HEK293 (cell line): ENCODE results near the gene ALKAL2.

ENCODE experiments used
- CTCF ChIA-PET: fragments of 350-600 bp; formaldehyde crosslinking; extraction: SDS; loops from one replicate; lab custom pipeline; 2021; ENCODE audit warnings: antibody characterized with exemption; lab: Yijun Ruan, JAX
- POLR2A ChIA-PET: fragments of 300-600 bp; formaldehyde crosslinking; extraction: SDS; loops from one replicate; lab custom pipeline; 2020; ENCODE audit warnings: antibody characterized with exemption, inconsistent platforms; lab: Yijun Ruan, JAX
- H3K27ac ChIP-seq: fragments of 200-500 bp; sonication (Bioruptor generic); 2 replicates; pipeline ENCODE4 v1.5.1; 2014; ENCODE audit warnings: low read depth, low read length, control low read depth, inconsistent platforms; ENCODE audit errors: extremely low read depth
- H3K36me3 ChIP-seq, 2 experiments: fragments of 200-500 bp in 1 of 2; sonication (Bioruptor generic) in 1 of 2; 1 replicate in 1 of 2; 2 replicates in 1 of 2; pipeline ENCODE4 v1.5.1; 2014 to 2017; ENCODE audit warnings: inconsistent platforms in 2 of 2, low read length in 2 of 2; ENCODE audit not compliant: control insufficient read depth in 2 of 2, insufficient read depth in 1 of 2
- H3K4me1 ChIP-seq: fragments of 200-500 bp; sonication (Bioruptor generic); 2 replicates; pipeline ENCODE4 v1.5.1; 2014; ENCODE audit warnings: mild to moderate bottlenecking, low read length, inconsistent platforms; ENCODE audit not compliant: control insufficient read depth, insufficient read depth
- H3K4me3 ChIP-seq: 2 replicates; pipeline ENCODE4 v1.5.1; 2011; ENCODE audit warnings: low read depth, mild to moderate bottlenecking, control low read depth, low read length, moderate library complexity
- H3K9me3 ChIP-seq: fragments of 200-500 bp; sonication (Bioruptor generic); 2 replicates; pipeline ENCODE4 v1.5.1; 2014; ENCODE audit warnings: low read depth, low read length, inconsistent platforms; ENCODE audit not compliant: control insufficient read depth, insufficient read depth
- BCL11A ChIP-seq: fragments of 450-650 bp; formaldehyde crosslinking; IDR thresholded peaks from 2 replicates; pipeline ENCODE4 v1.5.1; 2016; ENCODE audit warnings: low read depth, missing biosample characterization, missing genetic modification characterization
- GLIS1 ChIP-seq: fragments of 450-650 bp; formaldehyde crosslinking; IDR thresholded peaks from 2 replicates; pipeline ENCODE4 v1.5.1; 2016; ENCODE audit warnings: missing biosample characterization, missing genetic modification characterization
- KLF8 ChIP-seq: fragments of 450-650 bp; formaldehyde crosslinking; IDR thresholded peaks from 2 replicates; pipeline ENCODE4 v1.5.1; 2016; ENCODE audit warnings: missing biosample characterization, missing genetic modification characterization
- MYNN ChIP-seq: fragments of 450-650 bp; formaldehyde crosslinking; IDR thresholded peaks from 2 replicates; pipeline ENCODE4 v1.5.1; 2016; ENCODE audit warnings: missing biosample characterization, missing genetic modification characterization, borderline replicate concordance
- MZF1 ChIP-seq: fragments of 450-650 bp; formaldehyde crosslinking; IDR thresholded peaks from 2 replicates; pipeline ENCODE4 v1.5.1; 2017; ENCODE audit warnings: missing biosample characterization, missing genetic modification characterization, borderline replicate concordance
- OVOL3 ChIP-seq: fragments of 450-650 bp; formaldehyde crosslinking; IDR thresholded peaks from 2 replicates; pipeline ENCODE4 v1.5.1; 2016; ENCODE audit warnings: missing biosample characterization, missing genetic modification characterization
- PATZ1 ChIP-seq: fragments of 450-650 bp; formaldehyde crosslinking; IDR thresholded peaks from 2 replicates; pipeline ENCODE4 v1.5.1; 2016; ENCODE audit warnings: missing biosample characterization, missing genetic modification characterization
- REST ChIP-seq: fragments of 450-650 bp; formaldehyde crosslinking; IDR thresholded peaks from 2 replicates; pipeline ENCODE4 v1.5.1; 2016; ENCODE audit warnings: missing biosample characterization, missing genetic modification characterization
- WT1 ChIP-seq: fragments of 450-650 bp; formaldehyde crosslinking; IDR thresholded peaks from 2 replicates; pipeline ENCODE4 v1.5.1; 2016; ENCODE audit warnings: missing biosample characterization, missing genetic modification characterization
- YY1 ChIP-seq: fragments of 450-650 bp; formaldehyde crosslinking; IDR thresholded peaks from 2 replicates; pipeline ENCODE4 v1.5.1; 2018; ENCODE audit warnings: missing biosample characterization, missing genetic modification characterization
- ZBTB11 ChIP-seq: fragments of 450-650 bp; formaldehyde crosslinking; conservative IDR thresholded peaks from 2 replicates; pipeline ENCODE4 v1.5.1; 2016; ENCODE audit warnings: low read depth, missing biosample characterization, missing genetic modification characterization
- ZFHX2 ChIP-seq: fragments of 450-650 bp; formaldehyde crosslinking; conservative IDR thresholded peaks from 2 replicates; pipeline ENCODE4 v1.5.1; 2016; ENCODE audit warnings: missing biosample characterization, missing genetic modification characterization
- ZNF112 ChIP-seq: fragments of 450-650 bp; formaldehyde crosslinking; IDR thresholded peaks from 2 replicates; pipeline ENCODE4 v1.5.0; 2017; ENCODE audit warnings: missing biosample characterization, missing genetic modification characterization
- ZNF221 ChIP-seq: fragments of 450-650 bp; formaldehyde crosslinking; IDR thresholded peaks from 2 replicates; pipeline ENCODE4 v1.5.1; 2017; ENCODE audit warnings: missing biosample characterization, missing genetic modification characterization, borderline replicate concordance
- ZNF280C ChIP-seq: fragments of 450-650 bp; formaldehyde crosslinking; IDR thresholded peaks from 2 replicates; pipeline ENCODE4 v1.5.1; 2016; ENCODE audit warnings: missing biosample characterization, missing genetic modification characterization
- ZNF302 ChIP-seq: fragments of 450-650 bp; formaldehyde crosslinking; IDR thresholded peaks from 2 replicates; pipeline ENCODE4 v1.5.1; 2016; ENCODE audit warnings: missing biosample characterization, missing genetic modification characterization, low read depth
- ZNF366 ChIP-seq: fragments of 450-650 bp; formaldehyde crosslinking; conservative IDR thresholded peaks from 2 replicates; pipeline ENCODE4 v1.5.1; 2016; ENCODE audit warnings: missing biosample characterization, missing genetic modification characterization
- ZNF391 ChIP-seq: fragments of 450-650 bp; formaldehyde crosslinking; IDR thresholded peaks from 2 replicates; pipeline ENCODE4 v1.5.1; 2016; ENCODE audit warnings: low read depth, missing biosample characterization, missing genetic modification characterization, borderline replicate concordance
- ZNF404 ChIP-seq: fragments of 450-650 bp; formaldehyde crosslinking; IDR thresholded peaks from 2 replicates; pipeline ENCODE4 v1.5.1; 2017; ENCODE audit warnings: missing biosample characterization, missing genetic modification characterization
- ZNF580 ChIP-seq: fragments of 450-650 bp; formaldehyde crosslinking; IDR thresholded peaks from 2 replicates; pipeline ENCODE4 v1.5.1; 2016; ENCODE audit warnings: missing biosample characterization, missing genetic modification characterization
- ZNF610 ChIP-seq: fragments of 450-650 bp; formaldehyde crosslinking; IDR thresholded peaks from 2 replicates; pipeline ENCODE4 v1.5.1; 2016; ENCODE audit warnings: missing biosample characterization, missing genetic modification characterization, borderline replicate concordance
- ZNF660 ChIP-seq: fragments of 450-650 bp; IDR thresholded peaks from 2 replicates; pipeline ENCODE4 v1.5.1; 2018; ENCODE audit warnings: missing biosample characterization, mild to moderate bottlenecking, missing genetic modification characterization
- ZNF747 ChIP-seq: fragments of 450-650 bp; formaldehyde crosslinking; IDR thresholded peaks from 2 replicates; pipeline ENCODE4 v1.5.1; 2016; ENCODE audit warnings: missing biosample characterization, missing genetic modification characterization
- ZSCAN16 ChIP-seq: fragments of 450-650 bp; formaldehyde crosslinking; IDR thresholded peaks from 2 replicates; pipeline ENCODE4 v1.5.1; 2016; ENCODE audit warnings: missing biosample characterization, missing genetic modification characterization

Gene ALKAL2

GRCh38 chr2:262117-262516 lies 25.8 kb downstream of the ALKAL2 start:
- Histone ChIP-seq H3K9me3 (no peaks in the 10 kb centered on the region), H3K27ac (no peak overlapping the region), H3K36me3 (peaks cover 0 to 4% of the 10 kb centered on the region in 2 experiments; a peak in 1 of 3 replicates), H3K4me3 (no peak overlapping the region), H3K4me1 (peaks cover 4% of the 10 kb centered on the region; the same call in 1 of the 2 replicates)
- POLR2A ChIA-PET, result no interaction called here
- CTCF ChIA-PET, result interaction anchor here (0.7 to 1.3 kb wide), 2 partner anchors 11 to 16 kb away, joined by 3 to 4 read pairs; no protein-coding TSS in a partner anchor
- TF ChIP-seq ZNF580 (tag by site-specific recombination), result no peak
- TF ChIP-seq ZNF610 (tag by site-specific recombination), result no peak
- TF ChIP-seq MZF1, result no peak
- no peak for TF ChIP-seq ZNF302 (tag by site-specific recombination)
- TF ChIP-seq KLF8 (tag by site-specific recombination), result no peak
- no peak for TF ChIP-seq BCL11A (tag by site-specific recombination)
- TF ChIP-seq ZSCAN16, result no peak
- TF ChIP-seq YY1 (tag by site-specific recombination), result no peak
- no peak for TF ChIP-seq ZNF391 (tag by site-specific recombination)
- TF ChIP-seq PATZ1 (tag by site-specific recombination), result no peak
- no peak for TF ChIP-seq ZNF366 (tag by site-specific recombination)

- CTCF ChIA-PET, result interaction anchor here (1.2 kb wide), 1 partner anchor 14 kb away, joined by 3 read pairs; no protein-coding TSS in a partner anchor
- no peak for TF ChIP-seq ZNF280C (tag by site-specific recombination)
- TF ChIP-seq ZNF660, result no peak
- no peak for TF ChIP-seq MYNN
- no peak for TF ChIP-seq ZNF747 (tag by site-specific recombination)
- TF ChIP-seq REST (tag by site-specific recombination), result no peak
- TF ChIP-seq ZBTB11 (tag by site-specific recombination), result no peak
- no peak for TF ChIP-seq ZFHX2 (tag by site-specific recombination)
- TF ChIP-seq ZNF404 (tag by site-specific recombination), result no peak
- no peak for TF ChIP-seq ZNF221
- no peak for TF ChIP-seq WT1 (tag by site-specific recombination)
- no peak for TF ChIP-seq ZNF112
- no peak for TF ChIP-seq GLIS1
- no peak for TF ChIP-seq OVOL3 (tag by site-specific recombination)
These were observed 27.3 kb downstream of the ALKAL2 start for GRCh38 chr2:260507-261161.

More at GRCh38 chr2:260507-261161, 27.3 kb downstream of the ALKAL2 start:
- Histone ChIP-seq H3K9me3 (no peaks in the 10 kb centered on the region), H3K36me3 (no peaks in the 10 kb centered on the region), H3K4me3 (no peak overlapping the region), H3K4me1 (no peaks in the 10 kb centered on the region; the same call in 1 of the 2 replicates), H3K27ac (no peak overlapping the region)
- POLR2A ChIA-PET, result no interaction called here
